Renal pelvis (tissue), 12 donors: ENCODE data around the gene NLK. TPM values are rescaled to one million over a fixed set of nuclear protein-coding genes. Genes with fewer than 3 reads are reported as not detected.
"Not testable (repeated sequence)": the region's sequence is repeated elsewhere in the genome, so short reads cannot be mapped to it uniquely, and the experiment has no call there.

ENCODE experiments used
- DNase-seq: peaks from one replicate; pipeline ENCODE4 v3.0.0-alpha.2; 2013
- long read RNA-seq, 16 experiments: transcript quantifications; one replicate each; lab custom pipeline, GENCODE V29; 2026
- polyA plus RNA-seq, 3 donors: library from polyadenylated mRNA; unstranded; fragments of 120-200 nt; gene quantifications; one replicate each; pipeline ENCODE4 v1.2.1, GENCODE V29; 2013; ENCODE audit not compliant: insufficient read length in 3 of 3

Gene NLK
- polyA plus RNA-seq, result 10 to 100 TPM; 43.3 to 53.9 (median 49.2) TPM
- long read RNA-seq, donor 1, full-length matches to known transcripts, result 11 of 42 reads
- long read RNA-seq, donor 1, partial matches to known transcripts, result 31 of 42 reads
- long read RNA-seq, donor 1, other reads (novel, unspliced or antisense), result 0 of 42 reads
- long read RNA-seq, donor 2, full-length matches to known transcripts, result 7 of 7 reads
- long read RNA-seq, donor 2, partial matches to known transcripts, result 0 of 7 reads
- long read RNA-seq, donor 2, other reads (novel, unspliced or antisense), result 0 of 7 reads
- long read RNA-seq, donor 3, full-length matches to known transcripts, result 5 of 5 reads
- long read RNA-seq, donor 3, partial matches to known transcripts, result 0 of 5 reads
- long read RNA-seq, donor 3, other reads (novel, unspliced or antisense), result 0 of 5 reads
- long read RNA-seq, donor 4, full-length matches to known transcripts, result 7 of 7 reads
- long read RNA-seq, donor 4, partial matches to known transcripts, result 0 of 7 reads
- long read RNA-seq, donor 4, other reads (novel, unspliced or antisense), result 0 of 7 reads
- long read RNA-seq, donor 5, full-length matches to known transcripts, result 3 of 3 reads
- long read RNA-seq, donor 5, partial matches to known transcripts, result 0 of 3 reads
- long read RNA-seq, donor 5, other reads (novel, unspliced or antisense), result 0 of 3 reads
- long read RNA-seq, donor 6, full-length matches to known transcripts, result 8 of 8 reads
- long read RNA-seq, donor 6, partial matches to known transcripts, result 0 of 8 reads
- long read RNA-seq, donor 6, other reads (novel, unspliced or antisense), result 0 of 8 reads
- long read RNA-seq, donor 7, full-length matches to known transcripts, result 17 of 17 reads
- long read RNA-seq, donor 7, partial matches to known transcripts, result 0 of 17 reads
- long read RNA-seq, donor 7, other reads (novel, unspliced or antisense), result 0 of 17 reads
- long read RNA-seq, donor 8, full-length matches to known transcripts, result 3 of 3 reads
- long read RNA-seq, donor 8, partial matches to known transcripts, result 0 of 3 reads
- long read RNA-seq, donor 8, other reads (novel, unspliced or antisense), result 0 of 3 reads
- long read RNA-seq, donor 9, full-length matches to known transcripts, result 15 of 42 reads
- long read RNA-seq, donor 9, partial matches to known transcripts, result 27 of 42 reads
- long read RNA-seq, donor 9, other reads (novel, unspliced or antisense), result 0 of 42 reads
- long read RNA-seq, donor 10, full-length matches to known transcripts, result 5 of 12 reads
- long read RNA-seq, donor 10, partial matches to known transcripts, result 7 of 12 reads
- long read RNA-seq, donor 10, other reads (novel, unspliced or antisense), result 0 of 12 reads
- long read RNA-seq, donor 11, full-length matches to known transcripts, result 7 of 7 reads
- long read RNA-seq, donor 11, partial matches to known transcripts, result 0 of 7 reads
- long read RNA-seq, donor 11, other reads (novel, unspliced or antisense), result 0 of 7 reads
- long read RNA-seq, donor 12, full-length matches to known transcripts, result 15 of 15 reads
- long read RNA-seq, donor 12, partial matches to known transcripts, result 0 of 15 reads
- long read RNA-seq, donor 12, other reads (novel, unspliced or antisense), result 0 of 15 reads
- long read RNA-seq, donor 13, full-length matches to known transcripts, result 10 of 20 reads
- long read RNA-seq, donor 13, partial matches to known transcripts, result 10 of 20 reads
- long read RNA-seq, donor 13, other reads (novel, unspliced or antisense), result 0 of 20 reads
- long read RNA-seq, donor 14, result 0 reads
- long read RNA-seq, donor 15, result 0 reads
- long read RNA-seq, donor 16, full-length matches to known transcripts, result 10 of 18 reads
- long read RNA-seq, donor 16, partial matches to known transcripts, result 8 of 18 reads
- long read RNA-seq, donor 16, other reads (novel, unspliced or antisense), result 0 of 18 reads

DNA sequence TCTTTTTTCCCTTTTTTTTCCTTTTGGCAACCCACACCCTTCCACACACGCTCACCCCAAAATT, at the start of gene NLK:
Gene NLK (plus strand): TSS at position 21 of the 64 bp plus-strand sequence. CDS start 197 bp downstream, outside the sequence.
- no peak for DNase-seq

DNA sequence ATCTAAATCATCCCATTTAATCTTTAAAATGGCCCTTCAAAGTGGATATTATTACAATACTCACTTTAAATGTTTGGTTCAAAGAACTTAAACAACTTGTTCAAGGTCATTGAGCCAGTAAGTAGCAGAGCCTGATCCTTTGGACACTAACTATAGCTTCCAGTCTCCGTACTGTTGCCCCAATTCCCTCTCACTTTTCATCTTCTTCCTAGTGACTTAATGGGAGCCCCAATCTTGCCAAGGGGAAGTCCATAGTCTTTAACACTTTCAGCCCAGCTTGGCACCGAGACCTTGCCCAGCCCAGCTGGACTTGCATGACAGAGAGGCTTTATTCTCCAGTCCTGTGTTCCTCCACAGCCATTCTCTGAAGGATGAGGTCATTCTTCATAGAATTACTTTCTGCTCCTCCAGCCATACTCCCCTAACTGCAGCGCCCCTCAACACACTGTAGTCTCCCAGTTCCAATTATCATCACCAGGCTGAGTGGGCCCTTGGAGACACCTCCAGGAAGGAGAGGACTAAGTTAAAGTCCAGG, 49.2 kb upstream of the NLK start:
- DNase-seq, result no peak

DNA sequence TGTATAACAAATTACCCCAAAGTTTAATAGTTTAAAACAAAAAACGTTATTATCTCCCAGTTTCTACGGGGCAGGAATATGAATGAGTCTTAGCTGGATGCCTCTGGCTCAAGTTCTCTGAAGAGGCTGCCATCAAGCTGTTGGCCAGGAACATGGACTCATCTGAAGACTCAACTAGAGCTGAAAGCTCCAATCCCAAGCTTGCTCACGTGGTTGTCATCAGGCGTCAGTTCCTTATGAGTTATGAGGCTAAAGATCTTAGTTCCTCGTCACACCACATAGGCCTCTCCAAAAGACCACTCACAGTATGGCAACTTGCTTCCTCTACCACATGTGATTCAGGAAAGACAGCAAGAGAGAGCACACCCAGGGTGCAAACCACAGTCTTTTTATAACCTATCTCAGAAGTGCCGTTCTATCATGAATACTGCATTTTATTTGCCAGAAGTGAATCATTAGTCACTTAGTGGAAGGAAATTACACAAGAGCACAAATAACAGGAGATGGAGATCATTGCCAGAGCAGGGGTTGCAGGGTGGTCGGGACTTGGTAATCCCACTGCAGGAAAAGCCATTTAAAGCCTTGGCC, 48.7 kb upstream of the NLK start:
- no peak for DNase-seq

DNA sequence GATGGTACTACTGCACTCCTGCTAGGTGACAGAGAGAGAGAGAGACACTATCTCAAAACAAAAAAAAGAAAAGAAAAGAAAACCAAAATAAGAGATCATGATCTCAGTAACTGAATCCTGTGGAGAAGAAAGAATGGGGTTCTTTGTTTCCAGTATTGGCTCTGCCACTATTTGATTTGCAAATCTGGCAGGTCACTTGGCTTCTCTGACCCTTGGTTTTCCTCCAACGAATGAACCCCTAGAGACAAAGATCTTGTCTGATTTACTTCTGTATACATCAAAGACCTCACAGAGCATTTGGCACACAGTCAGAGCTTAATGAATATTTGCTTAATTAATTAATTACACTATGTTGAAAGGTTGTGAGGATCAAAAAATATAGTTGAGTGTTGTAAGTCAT, 47.9 kb upstream of the NLK start:
- no peak for DNase-seq

DNA sequence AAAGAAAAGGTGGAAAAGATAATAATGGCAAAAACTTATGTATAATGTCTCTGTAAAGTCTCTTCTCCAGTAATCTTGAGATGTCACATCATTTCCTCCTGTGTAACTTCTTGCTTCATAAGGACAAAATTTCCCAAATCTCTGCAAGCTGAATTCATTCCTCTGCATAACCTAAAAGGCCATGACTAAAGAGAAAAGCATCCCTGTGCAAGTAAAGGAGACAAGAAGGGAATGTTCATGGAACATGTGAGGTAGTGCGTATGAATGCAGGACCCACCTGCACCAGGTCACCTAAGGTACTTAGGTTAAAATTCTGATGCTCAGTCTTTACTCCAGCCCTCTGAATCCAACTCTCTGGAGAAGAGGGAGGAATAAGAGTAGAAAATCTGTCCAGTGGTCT, 46.9 kb upstream of the NLK start:
- DNase-seq, result no peak

DNA sequence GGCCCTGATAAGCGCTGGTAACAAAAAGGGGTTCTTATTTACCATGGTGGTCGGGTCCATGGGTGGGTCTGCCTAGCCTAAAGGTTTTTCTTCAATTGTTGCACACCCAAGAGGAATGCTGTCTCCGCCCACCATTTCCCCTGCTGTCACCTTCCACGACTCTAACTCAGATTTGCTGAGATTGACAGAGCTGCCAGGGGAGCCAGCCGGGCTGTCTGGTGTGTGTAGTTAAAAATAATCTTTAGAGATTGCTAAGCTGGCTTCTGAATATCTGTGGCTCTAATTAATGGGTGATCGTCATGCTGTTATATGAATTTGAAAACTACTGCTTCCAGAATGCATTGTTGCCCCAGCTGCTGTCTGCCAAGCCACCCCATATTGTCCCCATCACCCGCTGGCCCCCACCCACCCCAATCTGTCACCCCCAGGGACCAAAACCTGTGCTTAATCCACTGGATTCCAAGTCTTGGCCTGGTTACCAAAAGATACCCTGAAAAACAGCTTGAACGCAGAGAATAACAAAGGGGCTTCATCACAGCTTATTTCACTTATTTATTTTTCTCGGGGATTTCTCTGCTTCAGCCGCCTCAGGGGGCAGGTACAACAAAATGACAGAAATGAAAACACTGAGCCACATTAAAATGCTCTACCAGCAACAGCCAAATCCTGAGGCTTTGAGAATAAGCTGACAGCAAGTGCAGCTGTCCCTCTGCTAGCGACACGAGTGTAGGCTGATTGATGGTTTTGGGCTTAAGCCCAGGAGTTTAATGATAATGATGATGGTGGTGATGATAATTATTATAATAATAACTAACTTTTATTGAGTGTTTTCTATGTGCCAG, 46.1 kb upstream of the NLK start:
- DNase-seq, result no peak

DNA sequence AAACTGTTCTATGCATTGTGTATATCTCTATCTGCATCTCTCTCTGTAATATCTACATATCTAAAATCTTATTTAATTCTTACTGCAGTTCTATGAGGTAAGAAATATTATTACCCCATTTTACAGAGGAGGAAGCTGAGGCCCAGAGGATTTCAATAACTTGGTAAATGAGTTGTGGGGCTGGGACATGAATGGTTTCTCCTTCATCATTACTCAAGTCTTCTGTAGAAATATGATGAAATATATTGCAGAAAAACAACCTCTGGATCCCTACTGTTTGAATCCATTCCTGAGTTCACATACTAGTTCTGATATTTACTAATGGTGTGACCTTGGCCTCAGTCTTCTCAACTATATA, 45.5 kb upstream of the NLK start:
- no peak for DNase-seq

DNA sequence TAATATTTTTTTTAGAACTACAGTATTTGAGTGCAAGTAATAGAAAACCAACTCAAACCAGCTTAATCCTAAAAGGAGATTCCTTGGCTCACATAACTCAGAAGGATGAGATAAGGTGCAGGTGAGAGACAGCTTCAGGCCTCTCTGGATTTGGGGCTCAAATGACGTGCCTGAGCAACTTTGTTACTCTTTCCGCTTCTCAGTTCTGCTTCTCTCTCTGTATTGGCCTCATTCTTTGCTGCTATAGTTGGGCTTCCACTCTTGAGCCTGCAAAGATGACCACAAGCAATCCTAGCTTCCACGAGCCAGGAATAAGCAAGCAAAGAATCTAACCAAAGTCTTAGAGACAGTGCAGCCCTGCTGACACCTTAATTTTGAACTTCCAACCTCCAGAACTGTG, 45.0 kb upstream of the NLK start:
- no peak for DNase-seq

DNA sequence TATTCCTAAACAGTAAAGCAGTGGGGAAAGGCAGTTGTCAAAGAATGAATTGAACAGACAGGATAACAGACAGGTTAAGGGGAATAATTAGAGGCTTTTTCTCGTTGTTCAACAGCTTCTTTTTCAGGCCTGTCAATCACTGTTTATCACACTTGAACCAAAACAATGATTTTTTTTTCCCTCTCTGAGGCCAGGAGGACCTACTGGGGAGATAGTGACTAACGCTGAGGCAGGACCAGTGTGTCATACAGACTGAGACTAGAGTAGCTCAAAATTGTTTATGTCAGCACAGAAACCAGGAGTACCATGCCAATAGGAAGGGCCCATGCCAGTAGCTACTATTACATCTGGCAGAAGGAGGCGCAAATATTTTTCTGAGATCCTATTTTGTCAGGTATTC, 41.3 kb upstream of the NLK start:
- no peak for DNase-seq

DNA sequence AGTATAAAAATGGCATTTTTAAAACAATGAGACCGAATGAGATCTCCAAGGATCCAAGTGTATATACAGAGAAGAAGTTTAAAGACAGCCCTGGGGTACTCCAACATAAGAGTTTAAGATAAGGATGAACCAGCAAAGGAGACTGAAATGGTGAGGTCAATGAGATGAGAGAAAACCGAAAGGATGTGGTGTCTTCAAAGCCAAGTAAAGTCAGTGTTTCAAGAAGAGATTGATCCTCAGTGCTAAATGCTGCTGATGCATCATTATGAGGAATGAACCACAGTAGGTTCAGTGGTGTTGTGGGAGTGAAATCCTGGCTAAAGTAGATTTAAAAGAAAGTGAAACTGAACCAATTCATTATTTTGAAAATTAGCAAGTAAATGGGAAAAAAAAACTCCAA, 38.1 kb upstream of the NLK start:
- no peak for DNase-seq

DNA sequence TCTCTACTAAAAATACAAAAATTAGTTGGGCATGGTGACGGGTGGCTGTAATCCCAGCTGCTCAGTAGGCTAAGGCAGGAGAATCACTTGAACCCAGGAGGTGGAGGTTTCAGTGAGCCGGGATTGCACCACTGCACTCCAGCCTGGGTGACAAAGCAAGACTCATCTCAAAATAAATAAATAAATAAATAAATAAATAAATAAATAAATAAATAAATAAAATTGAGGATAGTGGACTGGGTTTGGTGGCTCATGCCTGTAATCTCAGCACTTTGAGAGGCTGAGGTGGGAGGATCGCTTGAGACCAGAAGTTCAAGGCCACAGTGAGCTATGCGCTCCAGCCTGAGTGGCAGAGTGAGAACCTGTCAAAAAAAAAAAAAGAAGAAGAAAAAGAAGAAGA, 34.6 kb upstream of the NLK start:
- not testable (repeated sequence) for DNase-seq

DNA sequence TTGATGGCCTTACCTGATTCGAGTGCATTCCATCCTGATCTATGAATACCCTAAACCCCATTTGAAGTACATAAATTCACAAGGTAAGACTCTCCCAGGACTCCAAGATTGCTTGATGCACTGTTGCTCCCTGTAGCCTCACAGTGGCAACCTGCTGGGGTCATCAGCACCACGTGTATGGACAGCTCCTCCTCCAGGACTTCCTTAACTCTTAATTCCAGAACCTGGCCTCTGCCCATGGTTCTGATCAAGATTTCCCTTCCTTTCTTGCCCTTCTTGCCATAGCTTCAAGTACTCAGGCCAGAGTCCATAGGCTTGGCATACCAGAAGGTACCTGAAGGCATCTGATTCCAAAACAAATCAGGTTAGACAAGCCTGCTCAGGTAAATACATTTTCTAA, 34.0 kb upstream of the NLK start:
- peak; percentile 83 for DNase-seq

DNA sequence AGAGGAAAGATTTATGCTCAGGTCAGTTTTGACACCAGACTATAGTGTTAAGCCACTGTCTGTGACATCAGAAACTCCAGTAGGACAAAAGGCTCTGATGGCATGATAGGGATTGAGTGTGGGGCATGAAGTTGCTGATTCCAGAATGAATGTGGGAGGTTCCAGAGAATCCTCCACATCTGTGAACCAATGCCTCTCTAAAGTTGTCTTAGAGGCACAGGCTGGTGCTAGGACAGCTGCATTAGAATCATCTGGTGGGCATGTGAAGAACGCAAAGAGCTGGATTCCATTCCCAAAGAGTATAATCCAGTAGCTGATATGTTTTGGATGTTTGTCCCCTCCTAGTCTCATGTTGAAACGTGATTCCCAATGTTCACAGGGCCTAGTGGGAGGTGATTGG, 32.1 kb upstream of the NLK start:
- DNase-seq, result no peak

DNA sequence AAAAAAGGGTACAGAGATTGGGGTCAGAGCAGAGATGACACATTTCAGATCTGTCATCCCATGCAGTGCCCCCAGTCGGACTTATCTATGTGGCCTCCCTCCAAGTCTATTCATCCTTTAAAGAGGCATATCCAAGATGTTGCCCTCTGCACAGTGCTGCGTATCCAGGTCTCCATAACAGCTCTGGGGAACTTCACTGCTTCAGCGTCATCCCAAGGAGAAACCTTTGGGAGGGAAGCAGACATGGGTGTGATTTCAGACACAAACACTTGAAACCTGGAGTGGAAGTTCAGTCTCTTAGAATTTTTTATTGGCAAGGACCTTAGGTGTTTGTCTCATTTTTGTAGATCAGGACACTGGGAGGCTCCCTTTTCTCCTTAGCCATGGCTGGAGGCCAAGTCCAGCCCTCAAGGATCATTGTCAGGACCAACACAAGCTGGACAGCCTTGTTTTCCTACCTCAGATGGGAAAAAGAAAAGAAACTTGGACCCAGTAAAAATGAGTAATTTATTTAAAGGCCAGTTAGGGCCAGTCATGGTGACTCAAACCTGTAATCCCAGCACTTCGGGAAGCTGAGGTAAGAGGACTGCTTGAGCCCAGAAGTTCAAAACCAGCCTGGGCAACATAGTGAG, 23.9 kb upstream of the NLK start:
- no peak for DNase-seq

DNA sequence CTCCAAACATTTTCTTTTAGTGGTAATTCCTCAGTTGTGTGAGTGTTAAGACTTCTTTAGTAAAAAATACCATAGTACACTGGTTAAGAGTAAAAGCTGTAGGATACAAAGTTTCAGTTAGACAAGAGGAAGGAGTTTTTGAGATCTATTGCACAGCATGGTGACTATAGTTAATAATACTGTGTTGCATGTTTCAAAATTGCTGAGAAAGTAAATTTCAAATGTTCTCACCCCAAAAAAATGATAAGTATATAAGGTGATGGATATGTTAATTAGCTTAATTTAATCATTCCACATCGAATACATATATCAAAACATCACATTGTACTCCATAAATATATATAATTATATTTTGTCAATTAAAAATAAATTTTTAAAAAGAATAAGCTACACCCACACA, 22.0 kb upstream of the NLK start:
- DNase-seq, result no peak

DNA sequence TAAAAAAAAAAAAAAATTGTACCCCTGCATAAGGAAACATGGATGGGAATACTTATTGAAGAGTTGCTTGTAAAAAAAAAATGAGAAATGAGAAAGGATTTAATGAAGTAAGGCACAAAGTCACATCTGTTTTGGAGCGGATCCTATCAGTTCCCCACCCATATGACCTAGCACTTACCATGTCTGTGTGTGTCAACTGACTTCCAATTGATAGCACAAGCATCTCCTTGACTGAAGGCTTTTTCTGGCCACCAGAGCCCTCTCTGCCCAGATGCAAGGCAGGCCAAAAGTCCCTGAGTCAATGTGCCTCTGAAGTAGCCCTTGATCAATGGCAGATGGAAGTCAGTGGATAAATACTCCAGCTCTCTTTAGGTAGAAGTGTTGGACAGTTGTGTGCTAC, 13.4 kb upstream of the NLK start:
- DNase-seq, result no peak

DNA sequence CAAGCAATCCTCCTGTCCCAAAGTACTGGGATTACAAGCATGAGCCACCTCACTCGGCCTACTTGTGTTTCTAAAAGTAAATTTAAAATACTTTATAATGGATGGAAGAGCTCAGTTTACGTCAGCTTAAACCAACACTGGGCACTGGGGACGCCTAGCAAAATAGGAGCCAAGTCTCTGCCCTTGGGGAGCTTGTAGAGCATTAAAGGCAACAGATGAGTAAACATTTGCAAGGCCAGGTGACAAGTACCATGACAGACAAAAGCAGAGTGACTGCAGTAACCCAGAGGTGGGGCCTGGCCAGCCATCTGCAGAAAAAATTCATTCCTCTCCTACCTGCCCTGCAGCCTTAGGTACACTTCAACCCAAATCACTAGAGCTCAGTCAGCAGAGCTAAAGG, 12.1 kb upstream of the NLK start:
- DNase-seq, result no peak

DNA sequence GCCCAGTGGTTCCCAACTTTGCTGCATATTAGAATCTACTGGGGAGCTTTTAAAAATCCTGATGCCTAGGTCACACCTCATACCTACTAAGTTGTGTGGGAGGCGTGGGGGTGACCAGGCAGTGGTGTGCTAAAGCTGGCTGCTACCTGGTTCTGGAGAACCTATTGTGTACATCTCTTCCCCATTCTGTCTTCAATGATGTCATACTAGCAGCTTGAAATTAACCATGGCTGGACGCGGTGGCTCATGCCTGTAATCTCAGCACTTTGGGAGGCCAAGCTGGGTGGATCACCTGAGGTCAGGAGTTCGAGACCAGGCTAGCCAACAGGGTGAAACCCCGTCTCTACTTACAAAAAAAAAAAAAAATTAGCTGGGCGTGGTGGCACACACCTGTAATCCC, 11.3 kb upstream of the NLK start:
- no peak for DNase-seq

DNA sequence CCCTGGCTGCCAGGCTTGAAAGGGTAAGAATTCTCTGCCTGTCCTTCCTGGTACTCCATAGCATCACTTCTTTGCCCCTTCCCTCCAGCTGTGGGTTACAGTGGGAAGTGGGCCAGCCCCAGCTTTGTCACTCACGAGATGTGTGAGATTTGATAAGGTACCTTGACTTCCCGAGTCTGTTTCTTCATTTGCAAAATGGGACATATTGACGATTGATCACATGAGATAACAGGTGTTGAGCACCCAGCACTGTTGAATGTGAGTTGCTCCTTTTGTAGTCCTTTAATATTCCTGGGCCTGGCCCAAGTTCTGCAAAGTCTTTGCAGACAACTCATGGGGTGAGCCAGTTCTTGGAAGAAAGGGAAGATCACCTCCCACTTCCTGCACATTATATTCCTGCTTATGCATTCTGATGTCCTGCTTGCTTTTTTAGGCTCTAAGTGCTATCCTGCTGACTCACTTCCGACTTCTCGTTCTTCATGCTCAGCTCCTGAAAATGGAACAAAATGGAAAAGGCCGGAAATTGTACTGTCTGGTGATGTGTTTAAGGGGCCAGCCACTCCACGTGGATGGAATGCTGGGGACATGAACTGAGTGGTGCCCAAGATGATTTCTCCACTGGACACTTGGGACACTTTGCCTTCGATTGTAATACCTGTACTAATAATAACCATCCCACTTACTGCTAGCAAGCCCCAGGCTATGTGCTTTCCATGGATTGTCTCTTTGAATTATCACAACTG, 8.3 kb upstream of the NLK start:
- no peak for DNase-seq
